Measurements from ENCODE around the gene OR5B12.
"Not testable (repeated sequence)": the region's sequence is repeated elsewhere in the genome, so short reads cannot be mapped to it uniquely, and the experiment has no call there.

OR5B12 gene

DNA sequence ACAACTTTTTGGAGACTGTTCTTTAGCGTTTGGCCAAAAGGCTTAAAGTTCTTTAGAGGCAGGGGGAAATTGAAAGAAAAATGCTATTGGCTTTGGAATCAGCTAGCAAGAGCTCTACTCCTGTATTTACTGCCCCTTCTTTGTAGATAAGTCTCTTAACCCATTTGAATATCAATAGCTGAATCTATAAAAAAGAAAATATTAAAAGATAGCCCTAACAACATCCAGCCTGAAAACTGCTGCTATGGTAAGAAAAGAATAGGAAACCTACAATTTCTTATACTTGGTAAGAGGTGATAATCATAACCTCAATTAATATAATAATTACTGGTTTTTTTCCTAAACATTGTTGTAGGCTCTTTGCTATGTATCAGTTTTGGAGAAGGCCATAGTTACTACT lies at the start of gene OR5B12:
OR5B12 (minus strand) TSS at position 101 of the 400 bp plus-strand sequence. CDS start 2,085 bp downstream, outside the sequence.
- no peak for DNase-seq

- DNase-seq: no peak
Measured at GRCh38 chr11:58490827-58491226, 48.8 kb upstream of the OR5B12 start.

DNA sequence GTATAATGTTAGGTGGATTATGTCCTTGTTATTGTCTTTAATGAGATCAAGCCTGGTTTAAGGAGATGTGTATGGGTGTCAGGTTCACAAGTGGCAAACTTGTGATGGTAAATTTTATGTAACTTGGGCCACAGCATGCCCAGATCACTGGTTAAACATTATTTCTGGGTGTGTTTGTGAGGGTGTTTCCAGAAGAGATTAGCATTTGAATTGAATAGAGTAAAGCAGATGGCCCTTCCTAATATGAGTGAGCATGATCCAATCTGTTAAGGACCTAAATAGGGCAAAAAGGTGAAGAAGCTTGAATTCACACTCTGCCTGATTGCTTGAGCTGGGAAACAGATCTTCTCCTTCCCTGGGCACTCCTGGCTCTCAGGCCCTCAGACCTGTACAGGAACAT lies 45.1 kb upstream of the OR5B12 start:
- DNase-seq: no peak

DNA sequence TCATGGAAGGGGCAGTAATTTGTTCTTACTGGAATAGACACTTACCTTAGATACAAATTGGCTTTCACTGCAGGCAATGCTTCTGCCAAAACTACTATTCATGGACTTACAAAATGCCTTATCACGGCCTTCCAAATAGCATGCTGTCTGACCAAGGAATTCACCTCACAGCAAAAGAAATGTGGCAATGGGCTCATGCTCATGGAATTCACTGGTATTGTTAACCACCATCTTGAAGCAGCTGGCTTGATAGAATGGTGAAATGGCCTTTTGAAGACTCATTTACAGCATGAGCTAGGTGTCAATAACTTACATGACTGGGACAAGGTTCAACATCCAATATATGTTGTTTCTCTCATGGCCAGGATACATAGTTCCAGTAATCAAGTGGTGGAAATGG lies 43.9 kb upstream of the OR5B12 start:
- DNase-seq: no peak

GRCh38 chr11:58471892-58472291 lies 29.9 kb upstream of the OR5B12 start:
- DNase-seq: no peak

- no peak for DNase-seq
Measured at GRCh38 chr11:58466293-58466692, 24.3 kb upstream of the OR5B12 start.

- no peak for DNase-seq
Measured at GRCh38 chr11:58465690-58466089, 23.7 kb upstream of the OR5B12 start.

DNA sequence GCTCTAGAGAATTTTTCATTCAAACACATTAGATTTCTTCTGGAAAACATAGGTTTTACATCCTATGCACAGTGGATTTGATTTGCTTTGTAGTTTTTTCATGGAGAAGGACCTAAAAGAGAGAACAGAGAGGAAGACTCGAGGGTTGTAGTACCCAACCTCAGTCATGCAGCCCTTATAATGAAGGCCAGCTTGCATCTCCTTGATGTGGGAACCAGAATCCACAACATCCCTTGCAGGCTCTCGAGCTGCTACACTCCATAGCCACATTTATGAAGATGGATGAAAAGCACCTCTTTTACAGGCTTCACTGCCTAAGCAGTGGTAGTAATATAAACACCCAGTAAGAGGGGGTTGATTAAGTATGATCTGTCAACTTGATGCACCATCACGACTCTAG lies 9.5 kb upstream of the OR5B12 start:
- DNase-seq: no peak

- DNase-seq: no peak
Measured at GRCh38 chr11:58446294-58446693, 4.3 kb upstream of the OR5B12 start.

DNA sequence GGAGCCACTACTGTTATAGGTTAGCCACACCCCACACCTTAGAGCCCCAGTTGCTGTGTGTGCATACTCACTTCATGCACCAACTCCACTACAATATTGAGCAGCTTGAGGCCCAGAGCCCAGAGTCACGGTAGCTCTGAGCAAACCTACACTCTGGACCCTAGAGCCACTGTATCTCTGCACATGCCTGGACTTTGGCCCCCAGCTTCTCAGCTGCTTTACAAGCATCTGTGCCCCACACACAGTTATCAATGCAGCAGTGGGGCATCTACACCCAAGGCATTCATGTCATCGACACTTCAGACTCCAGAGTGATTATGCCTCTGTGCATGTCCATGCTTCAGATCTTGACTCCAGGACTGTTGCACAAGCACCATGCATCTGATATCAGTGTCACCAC lies 2.3 kb upstream of the OR5B12 start:
- DNase-seq: no peak

GRCh38 chr11:58438486-58438885 lies 3.5 kb downstream of the OR5B12 start:
- no peak for DNase-seq

GRCh38 chr11:58434217-58434616 lies 7.8 kb downstream of the OR5B12 start:
- no peak for DNase-seq

GRCh38 chr11:58433638-58434203 lies 8.3 kb downstream of the OR5B12 start:
- DNase-seq: no peak

GRCh38 chr11:58429273-58429672 lies 12.8 kb downstream of the OR5B12 start:
- DNase-seq: no peak

- DNase-seq: no peak
Measured at GRCh38 chr11:58428021-58428420, 14.0 kb downstream of the OR5B12 start, which contains the start of gene OR5B2. OR5B2 (minus strand) TSS chr11:58428121; CDS start chr11:58423261, 4,860 bp downstream.

DNA sequence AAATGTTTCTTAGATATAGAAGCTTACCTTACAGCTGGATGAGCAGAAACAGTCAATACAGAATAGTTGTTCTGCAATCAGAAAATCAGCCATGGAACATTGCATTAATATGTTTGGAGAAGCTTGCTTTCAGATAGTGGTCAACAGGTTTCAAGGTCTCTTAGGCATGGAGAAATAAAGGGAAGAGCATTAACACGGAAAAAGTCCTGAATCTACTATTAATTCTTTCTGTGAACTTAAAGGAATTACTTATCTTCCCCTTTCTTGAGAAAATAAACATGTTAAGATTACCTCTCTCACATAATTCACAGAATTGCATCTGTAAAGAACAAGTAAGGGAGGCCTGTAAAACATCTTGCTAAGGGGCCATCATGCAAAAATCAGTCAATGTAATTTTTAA lies 35.3 kb downstream of the OR5B12 start, which contains the start of gene OR5B3:
OR5B3 (minus strand) TSS at position 101 of the 400 bp plus-strand sequence. CDS start 3,465 bp downstream, outside the sequence.
- no peak for DNase-seq

- not testable (repeated sequence) for DNase-seq
Measured at GRCh38 chr11:58399622-58400021, 42.4 kb downstream of the OR5B12 start.

- DNase-seq: no peak
Measured at GRCh38 chr11:58395581-58395980, 46.5 kb downstream of the OR5B12 start.

DNA sequence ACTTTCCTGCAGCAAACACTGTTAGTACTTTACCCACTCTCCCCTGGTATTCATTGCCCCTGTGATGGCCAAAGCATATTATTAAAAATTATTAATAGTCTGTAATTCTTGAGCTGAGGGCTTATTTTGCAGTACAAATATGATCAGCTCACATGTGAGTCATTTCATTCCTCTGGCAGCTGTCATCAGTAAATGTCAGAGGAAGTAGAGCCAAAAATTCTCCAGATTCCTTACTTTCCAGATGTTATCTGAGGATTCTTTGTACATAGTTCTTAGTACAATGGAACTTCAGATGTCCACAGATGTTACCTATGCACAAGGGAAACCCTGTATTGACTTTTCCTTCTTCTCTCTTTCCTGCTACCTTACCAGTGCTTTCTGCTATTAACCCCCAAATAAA lies 47.8 kb downstream of the OR5B12 start:
- DNase-seq: no peak

DNA sequence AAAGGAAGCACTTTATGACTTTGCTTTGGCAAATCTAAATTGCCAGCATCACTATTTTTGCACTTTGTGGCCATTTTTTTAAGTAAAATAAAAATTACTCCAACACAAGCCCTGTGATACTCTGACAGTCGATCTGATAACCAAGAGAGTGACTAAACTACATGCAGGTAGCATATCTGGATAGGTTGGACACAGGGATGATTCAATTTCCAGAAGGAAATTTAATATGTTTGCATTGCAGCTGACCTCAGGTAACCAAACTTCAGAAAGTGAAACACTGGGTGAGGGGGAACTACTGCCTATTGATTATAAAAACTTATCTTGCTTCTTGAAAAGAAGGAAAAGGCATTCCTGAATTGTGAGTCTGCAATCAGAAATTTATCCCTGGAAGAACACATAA lies 49.3 kb downstream of the OR5B12 start:
- DNase-seq: no peak

GRCh38 chr11:58391879-58392278 lies 50.2 kb downstream of the OR5B12 start:
- no peak for DNase-seq

- DNase-seq: no peak
Measured at GRCh38 chr11:58390551-58391063, 51.4 kb downstream of the OR5B12 start.
